GM12878 (cell line): Measurements from ENCODE around the gene LAMA5. TPM values are rescaled to one million over a fixed set of nuclear protein-coding genes. Genes with fewer than 3 reads are reported as not detected.
A peak's percentile ranks its signal among the peaks of the same experiment; 100 is the strongest.

Experiments
- ATAC-seq: fragments of 200-7000 bp; cut with Tn5 transposase; 3 replicates; pipeline ENCODE4 v1.9.1; 2020; ENCODE audit warnings: mild to moderate bottlenecking, moderate library complexity
- BruUV-seq: library from RNA; stranded (reverse); fragments of 400-500 nt; replicated peaks from 2 replicates; lab custom pipeline; 2021; lab: Mats Ljungman, UMichigan
- CTCF ChIA-PET: fragments of 300-600 bp; sonication (Branson Sonifier 250); formaldehyde crosslinking; extraction: SDS; loops from one replicate; lab custom pipeline; 2021; ENCODE audit warnings: inconsistent platforms; lab: Yijun Ruan, JAX
- POLR2A ChIA-PET: fragments of 350-600 bp; formaldehyde crosslinking; extraction: SDS; loops from one replicate; lab custom pipeline; 2021; ENCODE audit warnings: inconsistent platforms; lab: Charles Lee
- RAD21 ChIA-PET: fragments of 300-600 bp; sonication (Branson Sonifier 250); formaldehyde crosslinking; loops from one replicate; lab custom pipeline; 2023; ENCODE audit warnings: antibody characterized with exemption; ENCODE audit not compliant: unreplicated experiment; lab: Charles Lee
- SMC1A ChIA-PET: fragments of 300-600 bp; sonication (Branson Sonifier 250); formaldehyde crosslinking; loops from one replicate; lab custom pipeline; 2023; ENCODE audit not compliant: unreplicated experiment, uncharacterized antibody; lab: Charles Lee
- DNase-seq: peaks from one replicate; pipeline ENCODE4 v3.0.0-alpha.2; 2011; ENCODE audit warnings: low read depth, low spot score
- FAIRE-seq: peaks from 3 replicates; lab custom pipeline; 2011; peaks lifted over from hg19 to GRCh38; lab: Jason Lieb, UNC
- H2AFZ ChIP-seq: 2 replicates; pipeline ENCODE4 v1.6.0; 2011; ENCODE audit warnings: low read depth, low read length, control low read depth; ENCODE audit not compliant: control insufficient read depth
- H3K27ac ChIP-seq: 2 replicates; pipeline ENCODE4 v1.5.1; 2011; ENCODE audit warnings: control low read depth; ENCODE audit not compliant: control insufficient read depth, insufficient read depth
- H3K27me3 ChIP-seq, 2 experiments: replicated peaks in 1 of 2; 2 replicates each; pipeline versions ENCODE4 v1.6.0 to v1.6.1; 2011; ENCODE audit warnings: low read length in 1 of 2; ENCODE audit not compliant: control insufficient read depth in 2 of 2, insufficient read depth in 2 of 2
- H3K36me3 ChIP-seq, 2 experiments: 2 replicates each; pipeline ENCODE4 v1.5.1; 2011; ENCODE audit warnings: low read length in 1 of 2; ENCODE audit not compliant: control insufficient read depth in 2 of 2, insufficient read depth in 2 of 2
- H3K4me1 ChIP-seq: 2 replicates; pipeline ENCODE4 v1.6.1; 2011; ENCODE audit warnings: mild to moderate bottlenecking, low read length, moderate library complexity, mixed read lengths; ENCODE audit not compliant: control insufficient read depth, insufficient read depth
- H3K4me2 ChIP-seq: 2 replicates; pipeline ENCODE4 v1.6.0; 2011; ENCODE audit warnings: control low read depth; ENCODE audit not compliant: control insufficient read depth, insufficient read depth
- H3K4me3 ChIP-seq: fragments of 200-600 bp; sonication (generic); 2 replicates; pipeline ENCODE4 v1.5.1; 2016
- H3K79me2 ChIP-seq: 2 replicates; pipeline ENCODE4 v1.6.0; 2011; ENCODE audit warnings: low read length; ENCODE audit not compliant: control insufficient read depth, insufficient read depth
- H3K9ac ChIP-seq: 2 replicates; pipeline ENCODE4 v1.8.0; 2011; ENCODE audit warnings: low read length, control low read depth, mixed read lengths; ENCODE audit not compliant: control insufficient read depth, insufficient read depth
- H3K9me3 ChIP-seq: replicated peaks from 3 replicates; pipeline ENCODE4 v1.5.1; 2011; ENCODE audit warnings: mild to moderate bottlenecking, low read length; ENCODE audit not compliant: control insufficient read depth, insufficient read depth
- H4K20me1 ChIP-seq: 2 replicates; pipeline ENCODE4 v1.6.0; 2011; ENCODE audit not compliant: control insufficient read depth, insufficient read depth
- BHLHE40 ChIP-seq, 2 experiments: fragments of 450-650 bp in 1 of 2; IDR thresholded peaks; 2 replicates each; pipeline ENCODE4 v1.6.1; 2011 to 2017; ENCODE audit warnings: low read depth in 2 of 2, borderline replicate concordance in 1 of 2, improper control_type of control experiment in 1 of 2, low read length in 1 of 2, mild to moderate bottlenecking in 1 of 2
- CBX5 ChIP-seq: sonication (generic); IDR thresholded peaks from 2 replicates; pipeline ENCODE4 v1.6.1; 2016; ENCODE audit warnings: low read depth, moderate library complexity, mild to moderate bottlenecking, inconsistent platforms
- CREB1 ChIP-seq: IDR thresholded peaks from 2 replicates; pipeline ENCODE4 v1.6.1; 2012; ENCODE audit warnings: low read depth, mild to moderate bottlenecking, inconsistent platforms
- FOXK2 ChIP-seq: fragments of 450-650 bp; IDR thresholded peaks from 2 replicates; pipeline ENCODE4 v1.6.1; 2017; ENCODE audit warnings: mild to moderate bottlenecking, moderate library complexity
- IKZF2 ChIP-seq, 2 experiments: fragments of 450-650 bp; IDR thresholded peaks; 2 replicates each; pipeline ENCODE4 v1.6.1; 2017; ENCODE audit warnings: mild to moderate bottlenecking in 2 of 2, moderate library complexity in 2 of 2
- LARP7 ChIP-seq: fragments of 450-650 bp; IDR thresholded peaks from 2 replicates; pipeline ENCODE4 v1.6.1; 2017; ENCODE audit warnings: mild to moderate bottlenecking
- NR2C2 ChIP-seq: IDR thresholded peaks from 2 replicates; pipeline ENCODE4 v1.6.1; 2011; ENCODE audit warnings: borderline replicate concordance, low read depth; ENCODE audit not compliant: control insufficient read depth, insufficient read length
- SIN3A ChIP-seq: IDR thresholded peaks from 2 replicates; pipeline ENCODE4 v1.6.1; 2012; ENCODE audit warnings: low read depth, low read length, improper control_type of control experiment
- SREBF2 ChIP-seq: IDR thresholded peaks from 2 replicates; pipeline ENCODE4 v1.6.1; 2012; ENCODE audit warnings: mild to moderate bottlenecking, low read length
- YY1 ChIP-seq: IDR thresholded peaks from 2 replicates; pipeline ENCODE4 v1.6.1; 2011; ENCODE audit warnings: low read depth, mild to moderate bottlenecking, low read length
- ZBED1 ChIP-seq: IDR thresholded peaks from 2 replicates; pipeline ENCODE4 v1.6.1; 2016; ENCODE audit warnings: borderline replicate concordance
- WGBS: methylation state at CpG from one replicate; pipeline ENCODE4 v1.1.6; 2016; ENCODE audit warnings: low lambda C conversion rate; ENCODE audit not compliant: insufficient replicate concordance, insufficient coverage; ENCODE audit errors: missing lambda C conversion rate; 5-methylcytosine and 5-hydroxymethylcytosine counted together
- in situ Hi-C: fragments of 300-500 bp; cut with MboI; formaldehyde crosslinking; loops from 9 replicates; pipeline ENCODE4 v1.14.3; 2018; ENCODE audit warnings: mixed read lengths
- intact Hi-C: fragments of 100-400 bp; cut with micrococcal nuclease; formaldehyde crosslinking; loops from one replicate; pipeline ENCODE4 v1.14.2; 2022; ENCODE audit not compliant: unreplicated experiment
- polyA plus RNA-seq, 11 experiments: library from polyadenylated mRNA; depleted of rRNA in 4 of 11; unstranded in 6 of 11; stranded (reverse) in 5 of 11; fragments of >200 nt; fragmentation: Nextera tagmentation in 4 of 11; fragmentation: Illumina TruSeq in 1 of 11; extraction: Ambion mirVana in 4 of 11; extraction: Trizol in 1 of 11; gene quantifications; 1 replicate in 1 of 11; 2 replicates in 10 of 11; pipeline versions ENCODE4 v1.2.1 to v1.2.3, GENCODE V29; 2011 to 2016; ENCODE audit warnings: inconsistent platforms in 2 of 11, missing spikeins in 2 of 11, low read depth in 1 of 11
- total RNA-seq, 4 experiments: library from RNA; depleted of rRNA in 3 of 4; stranded (reverse); fragments of >200 nt in 3 of 4; fragmentation: Illumina TruSeq in 1 of 4; extraction: Trizol in 1 of 4; gene quantifications; 2 replicates each; pipeline versions ENCODE4 v1.2.1 to v1.2.3, GENCODE V29; 2013 to 2021
- TF ChIP-seq, protein P1 (sequence below), 3 experiments: IDR thresholded peaks in 2 of 3; conservative IDR thresholded peaks in 1 of 3; 2 replicates each; pipeline ENCODE4 v1.5.1; 2011; ENCODE audit warnings: low read depth in 3 of 3, low read length in 3 of 3, mild to moderate bottlenecking in 3 of 3, control low read depth in 2 of 3, moderate library complexity in 2 of 3, inconsistent platforms in 1 of 3, mixed read lengths in 1 of 3; ENCODE audit not compliant: control insufficient read depth in 2 of 3, insufficient read depth in 1 of 3; ENCODE audit errors: extremely low read depth in 1 of 3
- TF ChIP-seq, protein P2 (sequence below): IDR thresholded peaks from 2 replicates; pipeline ENCODE4 v1.6.1; 2011; ENCODE audit warnings: borderline replicate concordance, low read depth, mild to moderate bottlenecking, moderate library complexity, low read length; ENCODE audit not compliant: insufficient read depth, poor library complexity, severe bottlenecking
- TF ChIP-seq, protein P3 (sequence below): IDR thresholded peaks from 2 replicates; pipeline ENCODE4 v1.6.1; 2012; ENCODE audit warnings: mild to moderate bottlenecking, low read depth, low read length

LAMA5 gene
- total and polyA plus RNA-seq, 10 of the 15 experiments (the other 5 are each of a cell fraction or from before 2014, with no cell fraction given), result 0.09 to 3.1 (median 1.6) TPM; not detected in 3

DNA sequence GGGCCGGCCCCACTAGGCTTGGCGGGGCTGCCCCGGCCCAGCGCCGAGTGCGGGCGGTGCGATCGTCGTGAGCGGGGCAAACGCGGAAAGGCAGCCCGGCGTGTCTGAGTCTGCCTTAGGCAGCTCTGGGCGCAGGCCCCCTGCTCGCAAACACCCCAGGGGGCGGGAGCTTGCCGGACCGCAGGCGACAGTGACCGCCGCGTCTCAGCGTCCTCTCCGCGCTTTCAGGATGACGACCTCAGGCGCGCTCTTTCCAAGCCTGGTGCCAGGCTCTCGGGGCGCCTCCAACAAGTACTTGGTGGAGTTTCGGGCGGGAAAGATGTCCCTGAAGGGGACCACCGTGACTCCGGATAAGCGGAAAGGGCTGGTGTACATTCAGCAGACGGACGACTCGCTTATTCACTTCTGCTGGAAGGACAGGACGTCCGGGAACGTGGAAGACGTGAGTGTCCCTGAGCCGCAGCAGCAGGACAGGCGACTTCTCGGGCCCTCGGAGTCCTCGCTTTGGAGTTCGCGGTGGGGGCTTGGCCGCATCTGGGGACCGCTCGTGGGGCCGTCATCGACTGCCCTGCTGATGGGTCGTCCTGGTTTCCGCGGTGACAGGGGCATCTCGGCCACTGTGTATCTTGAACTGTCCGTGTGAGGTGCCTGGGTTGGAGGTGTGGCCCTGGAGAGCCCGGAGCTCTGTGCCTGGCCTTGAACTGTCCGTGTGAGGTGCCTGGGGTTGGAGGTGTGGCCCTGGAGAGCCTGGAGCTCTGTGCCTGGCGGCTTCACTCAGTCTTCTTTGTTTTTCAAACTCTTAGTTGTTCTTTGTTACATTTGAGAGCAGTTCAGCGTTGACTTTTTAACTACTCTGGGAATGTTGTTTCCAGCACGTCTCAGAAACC, 63.5 kb downstream of the LAMA5 start (continued):
- TF ChIP-seq, protein P1, sequence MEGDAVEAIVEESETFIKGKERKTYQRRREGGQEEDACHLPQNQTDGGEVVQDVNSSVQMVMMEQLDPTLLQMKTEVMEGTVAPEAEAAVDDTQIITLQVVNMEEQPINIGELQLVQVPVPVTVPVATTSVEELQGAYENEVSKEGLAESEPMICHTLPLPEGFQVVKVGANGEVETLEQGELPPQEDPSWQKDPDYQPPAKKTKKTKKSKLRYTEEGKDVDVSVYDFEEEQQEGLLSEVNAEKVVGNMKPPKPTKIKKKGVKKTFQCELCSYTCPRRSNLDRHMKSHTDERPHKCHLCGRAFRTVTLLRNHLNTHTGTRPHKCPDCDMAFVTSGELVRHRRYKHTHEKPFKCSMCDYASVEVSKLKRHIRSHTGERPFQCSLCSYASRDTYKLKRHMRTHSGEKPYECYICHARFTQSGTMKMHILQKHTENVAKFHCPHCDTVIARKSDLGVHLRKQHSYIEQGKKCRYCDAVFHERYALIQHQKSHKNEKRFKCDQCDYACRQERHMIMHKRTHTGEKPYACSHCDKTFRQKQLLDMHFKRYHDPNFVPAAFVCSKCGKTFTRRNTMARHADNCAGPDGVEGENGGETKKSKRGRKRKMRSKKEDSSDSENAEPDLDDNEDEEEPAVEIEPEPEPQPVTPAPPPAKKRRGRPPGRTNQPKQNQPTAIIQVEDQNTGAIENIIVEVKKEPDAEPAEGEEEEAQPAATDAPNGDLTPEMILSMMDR (IDR thresholded peaks at IDR 0.05 in 2 of 3, conservative IDR thresholded peaks at IDR 0.05 in 1 of 3; ENCODE audit: control insufficient read depth in 2 of 3, extremely low read depth in 1 of 3, insufficient read depth in 1 of 3, low read depth in 3 of 3, low read length in 3 of 3), result no peak
- TF ChIP-seq CREB1, result 0 out of 2 replicates have a peak, but pooled peaks have one; percentile 17
- TF ChIP-seq BHLHE40 (IDR thresholded peaks at IDR 0.05; ENCODE audit: borderline replicate concordance in 1 of 2, low read depth in 2 of 2, low read length in 1 of 2), result no peak
- TF ChIP-seq YY1, result no peak
- no peak for TF ChIP-seq SREBF2

DNA sequence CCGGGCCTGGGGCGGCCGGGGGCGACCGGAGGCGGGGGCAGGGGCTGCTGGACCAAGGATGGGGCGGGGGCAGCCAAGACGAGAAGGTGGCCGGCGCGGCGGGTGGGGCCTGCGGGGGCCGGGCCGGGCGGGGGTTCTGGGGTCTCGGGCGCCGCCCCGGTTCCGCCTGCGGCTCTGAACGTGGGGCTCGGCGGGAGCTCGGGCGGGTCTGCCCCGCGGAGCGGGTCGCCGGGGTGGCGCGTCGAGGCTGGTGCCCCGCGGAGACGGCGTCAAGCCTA, 64.1 kb downstream of the LAMA5 start:
- Histone ChIP-seq H3K4me3 (peak overlapping the region; percentile 74), H2AFZ (no peak overlapping the region), H3K4me2 (no peak overlapping the region), H3K9me3 (no peaks in the 10 kb centered on the region), H3K4me1 (peaks cover 10% of the 10 kb centered on the region), H3K9ac (peak overlapping the region; percentile 71), H3K27ac (peak overlapping the region; percentile 78), H3K79me2 (peaks cover 34% of the 10 kb centered on the region), H4K20me1 (peaks cover 13% of the 10 kb centered on the region), H3K27me3 (no peaks in the 10 kb centered on the region), H3K36me3 (peaks cover 15 to 21% of the 10 kb centered on the region in 2 experiments; a peak in 3 of 4 replicates)
- ATAC-seq, result no peak
- CTCF ChIA-PET, result interaction anchor here (0.7 to 3.7 kb wide), 3 partner anchors 14 to 491 kb away, joined by 3 to 38 read pairs (median 3); partner anchors contain the start of gene RPS21
- SMC1A ChIA-PET, result no interaction called here
- no TSS peak for BruUV-seq
- no peak for DNase-seq
- RAD21 ChIA-PET, result no interaction called here
- intact Hi-C loops, result loop anchor here (5.0 kb wide), 2 partner anchors 314 to 489 kb away; no protein-coding TSS in a partner anchor
- POLR2A ChIA-PET, result interaction anchor here (0.6 kb wide), 1 partner anchor 1835 kb away, joined by 3 read pairs; no protein-coding TSS in a partner anchor
- FAIRE-seq, result no peak
- 4% methylated on average over 8 of the region's 39 CpGs for WGBS
- in situ Hi-C loops, result loop anchor here (10.0 kb wide), 1 partner anchor 312 kb away; no protein-coding TSS in a partner anchor
- TF ChIP-seq BHLHE40 (IDR thresholded peaks at IDR 0.05; ENCODE audit: borderline replicate concordance in 1 of 2, low read depth in 2 of 2, low read length in 1 of 2) (0 out of 4 replicates have a peak, but pooled peaks of 1 of the 2 experiments have one; percentile 3), IKZF2 (IDR thresholded peaks at IDR 0.05) (no peak), SREBF2 (no peak), FOXK2 (no peak), LARP7 (no peak), SIN3A (0 out of 2 replicates have a peak, but pooled peaks have one; percentile 73), NR2C2 (no peak), ZBED1 (no peak), CBX5 (no peak)
- TF ChIP-seq, protein P2, sequence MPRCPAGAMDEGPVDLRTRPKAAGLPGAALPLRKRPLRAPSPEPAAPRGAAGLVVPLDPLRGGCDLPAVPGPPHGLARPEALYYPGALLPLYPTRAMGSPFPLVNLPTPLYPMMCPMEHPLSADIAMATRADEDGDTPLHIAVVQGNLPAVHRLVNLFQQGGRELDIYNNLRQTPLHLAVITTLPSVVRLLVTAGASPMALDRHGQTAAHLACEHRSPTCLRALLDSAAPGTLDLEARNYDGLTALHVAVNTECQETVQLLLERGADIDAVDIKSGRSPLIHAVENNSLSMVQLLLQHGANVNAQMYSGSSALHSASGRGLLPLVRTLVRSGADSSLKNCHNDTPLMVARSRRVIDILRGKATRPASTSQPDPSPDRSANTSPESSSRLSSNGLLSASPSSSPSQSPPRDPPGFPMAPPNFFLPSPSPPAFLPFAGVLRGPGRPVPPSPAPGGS, result no peak
- TF ChIP-seq, protein P3, sequence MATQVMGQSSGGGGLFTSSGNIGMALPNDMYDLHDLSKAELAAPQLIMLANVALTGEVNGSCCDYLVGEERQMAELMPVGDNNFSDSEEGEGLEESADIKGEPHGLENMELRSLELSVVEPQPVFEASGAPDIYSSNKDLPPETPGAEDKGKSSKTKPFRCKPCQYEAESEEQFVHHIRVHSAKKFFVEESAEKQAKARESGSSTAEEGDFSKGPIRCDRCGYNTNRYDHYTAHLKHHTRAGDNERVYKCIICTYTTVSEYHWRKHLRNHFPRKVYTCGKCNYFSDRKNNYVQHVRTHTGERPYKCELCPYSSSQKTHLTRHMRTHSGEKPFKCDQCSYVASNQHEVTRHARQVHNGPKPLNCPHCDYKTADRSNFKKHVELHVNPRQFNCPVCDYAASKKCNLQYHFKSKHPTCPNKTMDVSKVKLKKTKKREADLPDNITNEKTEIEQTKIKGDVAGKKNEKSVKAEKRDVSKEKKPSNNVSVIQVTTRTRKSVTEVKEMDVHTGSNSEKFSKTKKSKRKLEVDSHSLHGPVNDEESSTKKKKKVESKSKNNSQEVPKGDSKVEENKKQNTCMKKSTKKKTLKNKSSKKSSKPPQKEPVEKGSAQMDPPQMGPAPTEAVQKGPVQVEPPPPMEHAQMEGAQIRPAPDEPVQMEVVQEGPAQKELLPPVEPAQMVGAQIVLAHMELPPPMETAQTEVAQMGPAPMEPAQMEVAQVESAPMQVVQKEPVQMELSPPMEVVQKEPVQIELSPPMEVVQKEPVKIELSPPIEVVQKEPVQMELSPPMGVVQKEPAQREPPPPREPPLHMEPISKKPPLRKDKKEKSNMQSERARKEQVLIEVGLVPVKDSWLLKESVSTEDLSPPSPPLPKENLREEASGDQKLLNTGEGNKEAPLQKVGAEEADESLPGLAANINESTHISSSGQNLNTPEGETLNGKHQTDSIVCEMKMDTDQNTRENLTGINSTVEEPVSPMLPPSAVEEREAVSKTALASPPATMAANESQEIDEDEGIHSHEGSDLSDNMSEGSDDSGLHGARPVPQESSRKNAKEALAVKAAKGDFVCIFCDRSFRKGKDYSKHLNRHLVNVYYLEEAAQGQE, result no peak
